Medulla oblongata (tissue), 1 donor: Measurements from ENCODE around the gene PID1.

Experiments used
- DNase-seq: peaks from one replicate; pipeline ENCODE4 v3.0.0-alpha.2; 2015; ENCODE audit errors: extremely low spot score

The PID1 gene

GRCh38 chr2:229073935-229074334, 197.2 kb downstream of the PID1 start:
- DNase-seq, result no peak

- DNase-seq, result no peak
These were observed 199.7 kb downstream of the PID1 start for GRCh38 chr2:229071292-229071976.

- DNase-seq, result no peak
These were observed 204.9 kb downstream of the PID1 start for GRCh38 chr2:229066121-229066715.

- no peak for DNase-seq
These were observed 206.3 kb downstream of the PID1 start for GRCh38 chr2:229064749-229065148.

GRCh38 chr2:229060147-229060546, 210.9 kb downstream of the PID1 start:
- no peak for DNase-seq

GRCh38 chr2:229059331-229060033, 211.6 kb downstream of the PID1 start:
- no peak for DNase-seq

GRCh38 chr2:229057976-229058553, 213.0 kb downstream of the PID1 start:
- DNase-seq, result no peak

GRCh38 chr2:229054311-229054710, 216.8 kb downstream of the PID1 start:
- DNase-seq, result no peak

GRCh38 chr2:229051798-229052197, 219.3 kb downstream of the PID1 start:
- DNase-seq, result no peak

- no peak for DNase-seq
These were observed 221.0 kb downstream of the PID1 start for GRCh38 chr2:229050133-229050532.

- DNase-seq, result no peak
These were observed 223.0 kb downstream of the PID1 start for GRCh38 chr2:229048134-229048533.

- DNase-seq, result no peak
These were observed 225.4 kb downstream of the PID1 start for GRCh38 chr2:229045671-229046070.

GRCh38 chr2:229044581-229044980, 226.5 kb downstream of the PID1 start:
- DNase-seq, result no peak

GRCh38 chr2:229043681-229044080, 227.4 kb downstream of the PID1 start:
- no peak for DNase-seq

- DNase-seq, result no peak
These were observed 228.7 kb downstream of the PID1 start for GRCh38 chr2:229042349-229042748.

- no peak for DNase-seq
These were observed 229.4 kb downstream of the PID1 start for GRCh38 chr2:229041691-229042090.

GRCh38 chr2:229037621-229038020, 233.5 kb downstream of the PID1 start:
- no peak for DNase-seq

- no peak for DNase-seq
These were observed 237.3 kb downstream of the PID1 start for GRCh38 chr2:229033816-229034215.

- DNase-seq, result no peak
These were observed 238.4 kb downstream of the PID1 start for GRCh38 chr2:229032608-229033234.

GRCh38 chr2:229027353-229028105, 243.6 kb downstream of the PID1 start:
- no peak for DNase-seq

GRCh38 chr2:229025653-229026052, 245.4 kb downstream of the PID1 start:
- no peak for DNase-seq

- DNase-seq, result no peak
These were observed 248.4 kb downstream of the PID1 start for GRCh38 chr2:229022652-229023051.
